ENCODE data around the gene GMPR2. TPM values are rescaled to one million over a fixed set of nuclear protein-coding genes. Genes with fewer than 3 reads are reported as not detected.

Gene GMPR2
- polyA plus RNA-seq, 3 donors, result 84.4 to 84.7 (median 84.5) TPM

GRCh38 chr14:24228902-24229301, 3.8 kb upstream of the GMPR2 start:
- Histone ChIP-seq H3K4me1 (ENCODE audit: control insufficient read depth in 1 of 2, insufficient read depth in 2 of 2, low read length in 2 of 2) (peaks cover 23 to 29% of the 10 kb centered on the region in 2 donors), H3K9me3 (replicated peaks in 1 of 2; ENCODE audit: control insufficient read depth in 1 of 2, insufficient read depth in 1 of 2, low read length in 2 of 2) (no peaks in the 10 kb centered on the region), H3K9ac (ENCODE audit: insufficient read depth, low read length, poor library complexity, severe bottlenecking) (no peak overlapping the region), H3K4me3 (replicated peaks in 1 of 3; ENCODE audit: low read depth in 2 of 3, low read length in 3 of 3) (no peak overlapping the region), H3K27ac (ENCODE audit: low read depth in 1 of 2, low read length in 2 of 2) (no peak overlapping the region), H3K36me3 (replicated peaks in 1 of 2; ENCODE audit: control insufficient read depth in 1 of 2, insufficient read depth in 2 of 2, low read length in 2 of 2) (peaks cover 9 to 30% of the 10 kb centered on the region in 2 donors), H3K27me3 (ENCODE audit: control insufficient read depth in 2 of 2, insufficient read depth in 2 of 2, low read length in 2 of 2) (no peaks in the 10 kb centered on the region), H2AFZ (ENCODE audit: insufficient read depth, low read depth, low read length, poor library complexity, severe bottlenecking) (no peak overlapping the region), H4K20me1 (ENCODE audit: insufficient read depth, low read length) (peaks cover 25% of the 10 kb centered on the region), H3K79me2 (ENCODE audit: insufficient read depth, low read length) (peaks cover 88% of the 10 kb centered on the region), H3K4me2 (replicated peaks; ENCODE audit: extremely low read depth, low read length, poor library complexity, severe bottlenecking) (no peak overlapping the region)
- Mint-ChIP-seq H3K4me3 (no peak overlapping the region), H3K27me3 (ENCODE audit: low read depth in 3 of 3) (no peaks in the 10 kb centered on the region), H3K27ac (peak overlapping the region in 3 of 7 donors; percentile 2 to 84 (median 36)), H3K4me1 (peaks cover 27% of the 10 kb centered on the region), H3K36me3 (peaks cover 14 to 29% of the 10 kb centered on the region in 2 donors), H3K9me3 (no peaks in the 10 kb centered on the region)
- no peak for DNase-seq
- intact Hi-C loops (cut with micrococcal nuclease), result no loop called here
- no peak for TF ChIP-seq CTCF (IDR thresholded peaks at IDR 0.05)
- WGBS (ENCODE audit: insufficient coverage), result no CpG with 5 or more reads among the region's 1 CpG

GRCh38 chr14:24231263-24232120, 1.2 kb upstream of the GMPR2 start:
- TF ChIP-seq CTCF (IDR thresholded peaks at IDR 0.05), result no peak
- Histone ChIP-seq H2AFZ (ENCODE audit: insufficient read depth, low read depth, low read length, poor library complexity, severe bottlenecking) (peak overlapping the region; percentile 90), H3K4me3 (replicated peaks in 1 of 3; ENCODE audit: low read depth in 2 of 3, low read length in 3 of 3) (peak overlapping the region; percentile 68 to 91 (median 77)), H3K4me2 (replicated peaks; ENCODE audit: extremely low read depth, low read length, poor library complexity, severe bottlenecking) (peak overlapping the region; percentile 81), H3K36me3 (replicated peaks in 1 of 2; ENCODE audit: control insufficient read depth in 1 of 2, insufficient read depth in 2 of 2, low read length in 2 of 2) (peaks cover 16 to 41% of the 10 kb centered on the region in 2 donors), H3K9me3 (replicated peaks in 1 of 2; ENCODE audit: control insufficient read depth in 1 of 2, insufficient read depth in 1 of 2, low read length in 2 of 2) (no peaks in the 10 kb centered on the region), H3K79me2 (ENCODE audit: insufficient read depth, low read length) (peaks cover 86% of the 10 kb centered on the region), H3K4me1 (ENCODE audit: control insufficient read depth in 1 of 2, insufficient read depth in 2 of 2, low read length in 2 of 2) (peaks cover 26 to 42% of the 10 kb centered on the region in 2 donors), H4K20me1 (ENCODE audit: insufficient read depth, low read length) (peaks cover 36% of the 10 kb centered on the region), H3K27ac (ENCODE audit: low read depth in 1 of 2, low read length in 2 of 2) (peak overlapping the region; percentile 88 to 91), H3K27me3 (ENCODE audit: control insufficient read depth in 2 of 2, insufficient read depth in 2 of 2, low read length in 2 of 2) (no peaks in the 10 kb centered on the region), H3K9ac (ENCODE audit: insufficient read depth, low read length, poor library complexity, severe bottlenecking) (peak overlapping the region; percentile 70)
- Mint-ChIP-seq H3K27ac (peak overlapping the region; percentile 92 to 98 (median 97)), H3K4me1 (peaks cover 40% of the 10 kb centered on the region), H3K4me3 (peak overlapping the region; percentile 93 to 98), H3K36me3 (peaks cover 33% of the 10 kb centered on the region in 2 donors), H3K9me3 (no peaks in the 10 kb centered on the region), H3K27me3 (ENCODE audit: low read depth in 3 of 3) (no peaks in the 10 kb centered on the region)
- DNase-seq, result no peak
- WGBS (ENCODE audit: insufficient coverage), result 3% methylated on average over 18 of the region's 23 CpGs
- intact Hi-C loops (cut with micrococcal nuclease), result loop anchor here (1.0 to 10.0 kb wide), 6 partner anchors 11 to 211 kb away; partner anchors contain the start of genes TM9SF1 (in 2 of the 2), FITM1 (in 1 of the 2), LTB4R (in 1 of the 2) and LTB4R2 (in 1 of the 2)

Data from CD14-positive monocyte (primary cell).